Measurements from ENCODE around the gene LRMDA. TPM values are rescaled to one million over a fixed set of nuclear protein-coding genes. Genes with fewer than 3 reads are reported as not detected.

Gene LRMDA
- total and polyA plus RNA-seq, 10 of the 15 experiments (the other 5 are each of a cell fraction or from before 2014, with no cell fraction given) = 0.07 to 0.54 (median 0.29) TPM; not detected in 4

DNA sequence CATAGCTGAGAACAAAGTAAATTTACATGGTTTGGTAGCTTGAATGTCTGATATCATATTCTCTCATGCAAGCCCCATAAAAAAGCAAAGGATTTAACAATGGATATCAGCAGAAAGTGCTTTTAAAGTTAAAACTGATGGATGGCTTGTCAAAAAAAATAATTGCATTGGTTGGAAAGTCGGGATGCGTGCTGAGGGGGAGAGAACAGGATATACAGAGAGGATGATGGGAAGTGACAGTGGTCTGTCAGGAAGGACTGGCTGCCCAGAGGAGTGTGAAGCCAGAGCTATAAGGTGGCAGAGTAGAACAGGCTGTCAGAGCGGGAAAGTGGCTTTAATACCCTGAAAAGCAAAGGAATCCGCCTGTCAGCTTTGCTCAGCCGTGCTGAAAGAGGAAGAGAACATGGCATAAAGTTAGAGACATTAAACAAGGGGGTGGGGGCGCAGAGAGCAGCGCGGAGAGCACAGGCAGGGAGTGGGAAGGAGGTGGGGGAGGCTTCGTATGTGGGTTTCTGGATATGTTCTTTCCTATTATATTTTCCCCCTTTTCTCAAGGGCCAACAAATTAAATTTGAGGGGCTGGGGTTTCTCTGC, 493.0 kb downstream of the LRMDA start:
- ChIA-PET RAD21 (ENCODE audit: unreplicated experiment) (interaction anchor here (0.8 to 1.2 kb wide), 2 partner anchors 8 to 379 kb away, joined by 3 to 4 read pairs; no protein-coding TSS in a partner anchor), CTCF (no interaction called here)
- no peak for FAIRE-seq

More for the DNA sequence above, 493.0 kb downstream of the LRMDA start:
- Histone ChIP-seq H3K4me3 (no peak overlapping the region), H4K20me1 (ENCODE audit: control insufficient read depth, insufficient read depth) (no peaks in the 10 kb centered on the region), H3K4me2 (ENCODE audit: control insufficient read depth, insufficient read depth) (no peak overlapping the region), H3K4me1 (ENCODE audit: control insufficient read depth, insufficient read depth, low read length) (no peaks in the 10 kb centered on the region), H3K27me3 (replicated peaks in 1 of 2; ENCODE audit: control insufficient read depth in 2 of 2, insufficient read depth in 2 of 2, low read length in 1 of 2) (no peaks in the 10 kb centered on the region), H3K27ac (ENCODE audit: control insufficient read depth, insufficient read depth) (no peak overlapping the region), H3K79me2 (ENCODE audit: control insufficient read depth, insufficient read depth, low read length) (no peaks in the 10 kb centered on the region), H3K36me3 (ENCODE audit: control insufficient read depth in 2 of 2, insufficient read depth in 2 of 2, low read length in 1 of 2) (no peaks in the 10 kb centered on the region), H3K9ac (ENCODE audit: control insufficient read depth, insufficient read depth, low read length) (no peak overlapping the region), H2AFZ (ENCODE audit: control insufficient read depth, low read depth, low read length) (no peak overlapping the region), H3K9me3 (replicated peaks; ENCODE audit: control insufficient read depth, insufficient read depth, low read length) (no peaks in the 10 kb centered on the region)
- no peak for ATAC-seq
- POLR2A ChIA-PET = interaction anchor here (0.6 kb wide), 1 partner anchor 104 kb away, joined by 3 read pairs; no protein-coding TSS in a partner anchor
- WGBS (ENCODE audit: insufficient coverage, insufficient replicate concordance, low lambda C conversion rate, missing lambda C conversion rate) = 4% methylated on average over 9 of the region's 9 CpGs
- SMC1A ChIA-PET (ENCODE audit: uncharacterized antibody, unreplicated experiment) = interaction anchor here (0.6 to 1.1 kb wide), 3 partner anchors 49 to 379 kb away, joined by 3 to 4 read pairs (median 3); no protein-coding TSS in a partner anchor
- BruUV-seq (replicated peaks) = no TSS peak
- in situ Hi-C loops (cut with MboI) = no loop called here
- intact Hi-C loops (cut with micrococcal nuclease; ENCODE audit: unreplicated experiment) = no loop called here
- DNase-seq (ENCODE audit: low read depth, low spot score) = no peak
- TF ChIP-seq BMI1 (IDR thresholded peaks at IDR 0.05; ENCODE audit: borderline replicate concordance) (no peak), TARDBP (IDR thresholded peaks at IDR 0.05; ENCODE audit: borderline replicate concordance) (no peak), CEBPB (IDR thresholded peaks at IDR 0.05; ENCODE audit: borderline replicate concordance in 1 of 2, low read depth in 2 of 2, low read length in 2 of 2) (no peak)
- TF ChIP-seq, protein P1, sequence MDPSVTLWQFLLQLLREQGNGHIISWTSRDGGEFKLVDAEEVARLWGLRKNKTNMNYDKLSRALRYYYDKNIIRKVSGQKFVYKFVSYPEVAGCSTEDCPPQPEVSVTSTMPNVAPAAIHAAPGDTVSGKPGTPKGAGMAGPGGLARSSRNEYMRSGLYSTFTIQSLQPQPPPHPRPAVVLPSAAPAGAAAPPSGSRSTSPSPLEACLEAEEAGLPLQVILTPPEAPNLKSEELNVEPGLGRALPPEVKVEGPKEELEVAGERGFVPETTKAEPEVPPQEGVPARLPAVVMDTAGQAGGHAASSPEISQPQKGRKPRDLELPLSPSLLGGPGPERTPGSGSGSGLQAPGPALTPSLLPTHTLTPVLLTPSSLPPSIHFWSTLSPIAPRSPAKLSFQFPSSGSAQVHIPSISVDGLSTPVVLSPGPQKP (IDR thresholded peaks at IDR 0.05; ENCODE audit: low read depth, low read length) = no peak
- TF ChIP-seq, protein P2, sequence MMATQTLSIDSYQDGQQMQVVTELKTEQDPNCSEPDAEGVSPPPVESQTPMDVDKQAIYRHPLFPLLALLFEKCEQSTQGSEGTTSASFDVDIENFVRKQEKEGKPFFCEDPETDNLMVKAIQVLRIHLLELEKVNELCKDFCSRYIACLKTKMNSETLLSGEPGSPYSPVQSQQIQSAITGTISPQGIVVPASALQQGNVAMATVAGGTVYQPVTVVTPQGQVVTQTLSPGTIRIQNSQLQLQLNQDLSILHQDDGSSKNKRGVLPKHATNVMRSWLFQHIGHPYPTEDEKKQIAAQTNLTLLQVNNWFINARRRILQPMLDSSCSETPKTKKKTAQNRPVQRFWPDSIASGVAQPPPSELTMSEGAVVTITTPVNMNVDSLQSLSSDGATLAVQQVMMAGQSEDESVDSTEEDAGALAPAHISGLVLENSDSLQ (IDR thresholded peaks at IDR 0.05) = no peak

Measured in GM12878 (cell line).